Measurements from ENCODE around the gene DDX52.

GRCh38 chr17:37571674-37572073 is 71.6 kb downstream of the DDX52 start:
- TF ChIP-seq CTCF (IDR thresholded peaks at IDR 0.05) (no peak), POLR2AphosphoS5 (IDR thresholded peaks at IDR 0.05) (no peak), POLR2A (IDR thresholded peaks at IDR 0.05) (no peak)

Measured in stomach (tissue), 4 donors.